SK-N-SH (cell line): ENCODE results near the gene LRIG1. TPM values are rescaled to one million over a fixed set of nuclear protein-coding genes. Genes with fewer than 3 reads are reported as not detected.

ENCODE experiments used
- CTCF ChIA-PET: fragments of 300-600, 350-600 bp; formaldehyde crosslinking; extraction: SDS; loops from one replicate; lab custom pipeline; 2021; lab: Yijun Ruan, JAX
- POLR2A ChIA-PET: fragments of 350-600 bp; sonication (Branson Sonifier 250); formaldehyde crosslinking; extraction: SDS; loops from one replicate; lab custom pipeline; 2020; ENCODE audit warnings: antibody characterized with exemption, inconsistent platforms; lab: Yijun Ruan, JAX
- DNase-seq: peaks from one replicate; pipeline ENCODE4 v3.0.0; 2012
- H2AFZ ChIP-seq: fragments of 200-600 bp; sonication (generic); 2 replicates; pipeline ENCODE4 v1.8.1; 2016; ENCODE audit warnings: antibody characterized with exemption, mild to moderate bottlenecking, low read depth
- H3F3A ChIP-seq: fragments of 200-600 bp; sonication (generic); replicated peaks from 2 replicates; pipeline ENCODE3; 2016; ENCODE audit warnings: antibody characterized with exemption, mild to moderate bottlenecking; ENCODE audit not compliant: insufficient read depth
- H3K27ac ChIP-seq, 2 experiments: fragments of 200-500 bp in 1 of 2; fragments of 200-600 bp in 1 of 2; sonication (Bioruptor generic) in 1 of 2; sonication (generic), shearing (Covaris generic) in 1 of 2; 2 replicates each; pipeline versions ENCODE4 v1.5.1 to v1.6.1; 2014 to 2016; ENCODE audit warnings: low read depth in 2 of 2, inconsistent platforms in 1 of 2, low read length in 1 of 2, mild to moderate bottlenecking in 1 of 2, mixed read lengths in 1 of 2
- H3K27me3 ChIP-seq: fragments of 200-600 bp; sonication (generic), shearing (Covaris generic); 2 replicates; pipeline ENCODE4 v1.6.1; 2016; ENCODE audit warnings: mixed run types; ENCODE audit not compliant: insufficient read depth
- H3K36me3 ChIP-seq, 2 experiments: fragments of 200-500 bp in 1 of 2; fragments of 200-600 bp in 1 of 2; sonication (Bioruptor generic) in 1 of 2; sonication (generic) in 1 of 2; replicated peaks in 1 of 2; 2 replicates each; pipeline versions ENCODE3 to v1.5.1; 2014 to 2016; ENCODE audit warnings: low read length in 1 of 2, mild to moderate bottlenecking in 1 of 2; ENCODE audit not compliant: insufficient read depth in 2 of 2, control insufficient read depth in 1 of 2
- H3K4me1 ChIP-seq, 2 experiments: fragments of 200-500 bp in 1 of 2; fragments of 200-600 bp in 1 of 2; sonication (Bioruptor generic) in 1 of 2; sonication (generic), shearing (Covaris generic) in 1 of 2; 2 replicates each; pipeline versions ENCODE4 v1.5.1 to v1.6.1; 2014 to 2016; ENCODE audit warnings: low read depth in 1 of 2, low read length in 1 of 2, mixed run types in 1 of 2; ENCODE audit not compliant: insufficient read depth in 2 of 2, control insufficient read depth in 1 of 2
- H3K4me2 ChIP-seq: fragments of 200-600 bp; sonication (generic), shearing (Covaris generic); 2 replicates; pipeline ENCODE4 v1.6.1; 2017; ENCODE audit warnings: mixed run types
- H3K4me3 ChIP-seq, 2 experiments: fragments of 200-500 bp in 1 of 2; fragments of 200-600 bp in 1 of 2; sonication (Bioruptor generic) in 1 of 2; sonication (generic), shearing (Covaris generic) in 1 of 2; 2 replicates each; pipeline versions ENCODE4 v1.5.1 to v1.8.1; 2014 to 2016; ENCODE audit warnings: low read depth in 2 of 2, inconsistent platforms in 1 of 2, low read length in 1 of 2, mild to moderate bottlenecking in 1 of 2, mixed read lengths in 1 of 2, moderate library complexity in 1 of 2
- H3K79me2 ChIP-seq: fragments of 200-600 bp; sonication (generic); 2 replicates; pipeline ENCODE4 v1.8.1; 2017; ENCODE audit warnings: mild to moderate bottlenecking; ENCODE audit not compliant: insufficient read depth
- H3K9ac ChIP-seq: fragments of 200-600 bp; sonication (generic); 2 replicates; pipeline ENCODE4 v1.6.1; 2017; ENCODE audit warnings: mixed run types
- H3K9me2 ChIP-seq: fragments of 200-600 bp; sonication (generic); 2 replicates; pipeline ENCODE4 v1.6.1; 2017; ENCODE audit warnings: mixed run types
- H3K9me3 ChIP-seq: fragments of 200-600 bp; sonication (generic); 2 replicates; pipeline ENCODE4 v1.6.1; 2017; ENCODE audit warnings: mixed run types, mild to moderate bottlenecking, moderate library complexity
- H4K20me1 ChIP-seq: fragments of 200-600 bp; sonication (generic); 2 replicates; pipeline ENCODE4 v1.6.1; 2017; ENCODE audit warnings: mild to moderate bottlenecking, mixed run types; ENCODE audit not compliant: insufficient read depth
- ELF1 ChIP-seq: IDR thresholded peaks from 2 replicates; pipeline ENCODE4 v1.4.0; 2012
- EZH2phosphoT487 ChIP-seq: fragments of 200-600 bp; sonication (generic); IDR thresholded peaks from 2 replicates; pipeline ENCODE4 v1.6.1; 2017; ENCODE audit warnings: low read depth, mixed run types, mild to moderate bottlenecking, antibody characterized with exemption, moderate library complexity, borderline replicate concordance
- GABPA ChIP-seq: IDR thresholded peaks from 2 replicates; pipeline ENCODE4 v1.4.0; 2012; ENCODE audit warnings: low read depth, mild to moderate bottlenecking
- MEF2A ChIP-seq: IDR thresholded peaks from 2 replicates; pipeline ENCODE4 v1.4.0; 2012; ENCODE audit warnings: low read depth, borderline replicate concordance
- MXI1 ChIP-seq: IDR thresholded peaks from 2 replicates; pipeline ENCODE4 v1.6.1; 2012; ENCODE audit warnings: mild to moderate bottlenecking, low read depth, low read length, improper control_type of control experiment
- NRF1 ChIP-seq: IDR thresholded peaks from 2 replicates; pipeline ENCODE4 v1.6.1; 2012; ENCODE audit warnings: low read depth, mild to moderate bottlenecking, low read length
- POLR2AphosphoS5 ChIP-seq: IDR thresholded peaks from 2 replicates; pipeline ENCODE4 v1.6.1; 2012; ENCODE audit warnings: low read depth, low read length
- RAD21 ChIP-seq: IDR thresholded peaks from 2 replicates; pipeline ENCODE4 v1.6.1; 2012; ENCODE audit warnings: mild to moderate bottlenecking, low read length
- RCOR1 ChIP-seq: fragments of 150-350 bp; IDR thresholded peaks from 2 replicates; pipeline ENCODE4 v1.6.1; 2017; ENCODE audit warnings: antibody characterized with exemption, low read length
- RXRA ChIP-seq: IDR thresholded peaks from 2 replicates; pipeline ENCODE4 v1.4.0; 2012; ENCODE audit warnings: low read depth, mild to moderate bottlenecking, borderline replicate concordance
- SIN3A ChIP-seq: IDR thresholded peaks from 2 replicates; pipeline ENCODE4 v1.6.1; 2012; ENCODE audit warnings: low read depth, mild to moderate bottlenecking, low read length, moderate library complexity, borderline replicate concordance
- YY1 ChIP-seq: IDR thresholded peaks from 2 replicates; pipeline ENCODE4 v1.4.0; 2012; ENCODE audit warnings: low read depth, mild to moderate bottlenecking
- ZBTB33 ChIP-seq: IDR thresholded peaks from 2 replicates; pipeline ENCODE4 v1.4.0; 2012; ENCODE audit warnings: low read depth, borderline replicate concordance
- WGBS: methylation state at CpG from one replicate; pipeline ENCODE4 v1.1.6; 2017; ENCODE audit warnings: low lambda C conversion rate; 5-methylcytosine and 5-hydroxymethylcytosine counted together
- polyA plus RNA-seq, 3 experiments: library from polyadenylated mRNA; depleted of rRNA; stranded (reverse); fragments of >200 nt; gene quantifications; 2 replicates each; pipeline ENCODE4 v1.2.3, GENCODE V29; 2012

LRIG1 gene
- polyA plus RNA-seq, 1 of the 3 experiments (the other 2 are of a cell fraction), result 1.7 TPM

GRCh38 chr3:66496301-66496700 is 4.5 kb downstream of the LRIG1 start:
- H3K27me3 ChIP-seq, result peaks cover 20% of the 10 kb centered on the region; the same call in 1 of the 2 replicates
- no peaks in the 10 kb centered on the region for H4K20me1 ChIP-seq
- peaks cover 0 to 3% of the 10 kb centered on the region in 2 experiments; a peak in 1 of 4 replicates for H3K4me1 ChIP-seq
- WGBS, result 84% methylated on average over 3 of the region's 3 CpGs
- no peaks in the 10 kb centered on the region for H3K9me2 ChIP-seq
- H3K9me3 ChIP-seq, result no peaks in the 10 kb centered on the region
- TF ChIP-seq ZBTB33 (no peak), MXI1 (no peak), EZH2phosphoT487 (no peak), NRF1 (no peak), MEF2A (no peak), GABPA (no peak), SIN3A (no peak), YY1 (no peak), RAD21 (no peak), ELF1 (no peak), POLR2AphosphoS5 (no peak), RXRA (no peak)
- H3K9ac ChIP-seq, result no peak overlapping the region
- H3K36me3 ChIP-seq, result no peaks in the 10 kb centered on the region
- no peak for DNase-seq
- ChIA-PET CTCF (interaction anchor here (1.4 kb wide), 1 partner anchor 15 kb away, joined by 3 read pairs; no protein-coding TSS in a partner anchor), POLR2A (no interaction called here)
- no peaks in the 10 kb centered on the region for H3K79me2 ChIP-seq
- H2AFZ ChIP-seq, result no peak overlapping the region
- no peak overlapping the region for H3K4me3 ChIP-seq
- H3F3A ChIP-seq, result no peaks in the 10 kb centered on the region
- no peak overlapping the region for H3K27ac ChIP-seq
- H3K4me2 ChIP-seq, result no peak overlapping the region

GRCh38 chr3:66495668-66496045 is 5.2 kb downstream of the LRIG1 start:
- no peak overlapping the region for H3K9ac ChIP-seq
- CTCF ChIA-PET, result interaction anchor here (1.4 kb wide), 1 partner anchor 14 kb away, joined by 3 read pairs; no protein-coding TSS in a partner anchor

More at GRCh38 chr3:66495668-66496045, 5.2 kb downstream of the LRIG1 start:
- POLR2A ChIA-PET, result no interaction called here
- no peak for TF ChIP-seq RCOR1
- TF ChIP-seq, all 33 proteins: peak for 0
- Histone ChIP-seq H3K36me3 (no peaks in the 10 kb centered on the region), H2AFZ (no peak overlapping the region), H3K27ac (no peak overlapping the region), H3K79me2 (no peaks in the 10 kb centered on the region), H3F3A (no peaks in the 10 kb centered on the region), H3K4me3 (no peak overlapping the region), H3K9me3 (no peaks in the 10 kb centered on the region), H3K27me3 (peaks cover 20% of the 10 kb centered on the region; the same call in 1 of the 2 replicates), H3K9me2 (no peaks in the 10 kb centered on the region), H3K4me2 (no peak overlapping the region), H3K4me1 (peaks cover 0 to 3% of the 10 kb centered on the region in 2 experiments; a peak in 1 of 4 replicates), H4K20me1 (no peaks in the 10 kb centered on the region)
- WGBS, result 67% methylated on average over 3 of the region's 3 CpGs
- no peak for DNase-seq
